Left ventricle myocardium superior (tissue), 1 donor: ENCODE data around the gene SETBP1. TPM values are rescaled to one million over a fixed set of nuclear protein-coding genes. Genes with fewer than 3 reads are reported as not detected.
A peak's percentile ranks its signal among the peaks of the same experiment; 100 is the strongest.

Experiments used
- ATAC-seq: fragments of 200-7000 bp; cut with Tn5 transposase; one replicate; pipeline ENCODE4 v1.9.1; 2020; ENCODE audit warnings: mild to moderate bottlenecking, moderate library complexity
- DNase-seq: peaks from one replicate; pipeline ENCODE4 v3.0.0-alpha.2; 2020
- intact Hi-C: fragments of 100-400 bp; cut with micrococcal nuclease; formaldehyde crosslinking; loops from one replicate; pipeline ENCODE4 v1.11.0; 2022
- long read RNA-seq: library from polyadenylated mRNA; unstranded; transcript quantifications from one replicate; pipeline ENCODE4 v2.0.0, GENCODE V29; 2021
- total RNA-seq: library from RNA; stranded (reverse); fragmentation: NEBNext Ultra II Directional; extraction: Animal tissue kit (Norgen Biotek cat#: 25700); gene quantifications from one replicate; pipeline ENCODE4 v1.2.1, GENCODE V29; 2021
- donor health status: DM: no; HTN: yes; CAD: no; lungs with severe emphysema.

SETBP1 gene
- 6.7 TPM for total RNA-seq
- long read RNA-seq, partial matches to known transcripts = 0 of 1 reads
- long read RNA-seq, other reads (novel, unspliced or antisense) = 1 of 1 reads

GRCh38 chr18:44680273-44681075, at the start of gene SETBP1:
Gene SETBP1, plus strand, starts transcription at chr18:44680888. Its CDS starts 20,459 bp downstream, at chr18:44701347.
- peak; percentile 53 for ATAC-seq
- intact Hi-C loops = loop anchor here (10.0 kb wide), 1 partner anchor 204 kb away; no protein-coding TSS in a partner anchor

DNA sequence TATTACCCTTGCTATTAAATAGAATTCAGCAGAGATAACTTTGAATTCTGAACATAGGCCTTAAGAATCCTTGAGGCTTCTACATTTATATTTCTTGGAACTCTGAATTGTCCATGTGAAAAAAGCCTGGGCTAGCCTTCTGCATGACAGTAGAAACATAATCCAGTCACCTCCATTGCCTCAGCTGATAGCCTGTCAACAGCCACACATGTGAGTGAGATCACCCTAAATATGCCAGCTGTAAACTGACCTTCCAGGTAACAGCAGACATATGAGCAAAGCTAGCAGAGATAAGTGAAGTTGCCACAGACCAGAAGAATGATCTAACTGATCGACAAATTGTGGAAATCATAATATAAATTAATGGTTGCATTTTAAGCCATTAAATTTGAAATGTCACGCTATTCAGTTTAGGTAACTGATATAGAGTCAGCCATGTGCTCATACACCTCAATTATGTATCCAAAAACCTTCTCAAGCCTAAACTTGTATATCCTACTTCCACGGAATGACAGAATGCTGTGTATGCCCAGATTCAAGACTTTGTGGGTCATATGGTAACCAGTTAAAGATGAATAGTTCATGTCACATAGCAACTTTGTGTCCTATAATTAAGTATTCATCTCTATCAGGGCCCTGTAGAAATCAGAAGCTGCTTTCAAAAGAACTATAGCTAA, 48.1 kb upstream of the SETBP1 start:
- DNase-seq = no peak
- peak; percentile 93 for ATAC-seq
- intact Hi-C loops = no loop called here

More at GRCh38 chr18:44680273-44681075, at the start of gene SETBP1:
- peak; percentile 75 for DNase-seq

- intact Hi-C loops = no loop called here
- DNase-seq (no peak), ATAC-seq (no peak)
These were observed 45.1 kb upstream of the SETBP1 start for GRCh38 chr18:44635546-44635945.

- ATAC-seq (no peak), DNase-seq (no peak)
- intact Hi-C loops = no loop called here
These were observed 44.4 kb upstream of the SETBP1 start for GRCh38 chr18:44636241-44636640.

DNA sequence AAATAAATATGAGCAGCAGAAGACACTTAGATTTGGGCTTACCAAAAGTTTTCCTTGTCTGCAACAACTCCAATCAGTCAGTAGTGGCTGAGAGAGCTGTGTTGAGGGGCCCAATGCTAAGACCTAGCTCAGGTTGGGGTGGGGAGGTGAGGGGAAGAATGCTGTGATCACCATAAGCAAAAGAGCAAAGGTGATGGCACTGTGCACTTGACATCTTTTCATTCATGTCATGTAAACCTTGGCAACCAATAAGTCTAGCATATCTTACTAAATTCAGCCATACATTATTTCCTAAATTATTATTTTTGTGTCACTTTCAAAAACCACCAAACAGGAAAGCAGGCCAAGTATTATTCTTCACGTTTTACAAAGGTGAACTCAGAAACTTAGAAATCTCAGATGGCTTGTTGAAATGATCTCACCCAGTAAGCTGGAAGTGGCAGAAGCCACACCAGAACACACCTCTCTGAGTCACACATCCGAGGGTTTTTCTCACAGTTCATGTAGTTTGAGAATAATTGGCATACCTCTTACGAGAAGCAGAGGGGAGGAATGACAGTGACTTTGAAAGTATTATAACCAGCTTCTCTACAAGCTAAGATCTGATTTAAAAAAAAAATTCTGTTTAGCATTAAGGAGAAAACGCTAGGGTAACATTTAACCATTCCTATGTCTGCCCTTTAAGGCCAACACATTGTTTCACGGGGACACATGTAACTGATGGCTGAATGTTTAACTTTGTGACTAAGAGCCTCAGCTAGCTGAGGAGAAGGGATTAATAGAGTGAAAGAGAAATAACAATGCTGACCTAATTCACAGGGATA, 43.3 kb upstream of the SETBP1 start:
- no peak for DNase-seq
- intact Hi-C loops = no loop called here

GRCh38 chr18:44638034-44638540, 42.6 kb upstream of the SETBP1 start:
- ATAC-seq = no peak
- no peak for DNase-seq
- intact Hi-C loops = no loop called here

More for the DNA sequence above, 43.3 kb upstream of the SETBP1 start:
- no peak for ATAC-seq

- DNase-seq (no peak), ATAC-seq (no peak)
- intact Hi-C loops = no loop called here
These were observed 41.9 kb upstream of the SETBP1 start for GRCh38 chr18:44638811-44639210.

- no peak for ATAC-seq
- intact Hi-C loops = no loop called here
These were observed 37.7 kb upstream of the SETBP1 start for GRCh38 chr18:44643004-44643403.

DNA sequence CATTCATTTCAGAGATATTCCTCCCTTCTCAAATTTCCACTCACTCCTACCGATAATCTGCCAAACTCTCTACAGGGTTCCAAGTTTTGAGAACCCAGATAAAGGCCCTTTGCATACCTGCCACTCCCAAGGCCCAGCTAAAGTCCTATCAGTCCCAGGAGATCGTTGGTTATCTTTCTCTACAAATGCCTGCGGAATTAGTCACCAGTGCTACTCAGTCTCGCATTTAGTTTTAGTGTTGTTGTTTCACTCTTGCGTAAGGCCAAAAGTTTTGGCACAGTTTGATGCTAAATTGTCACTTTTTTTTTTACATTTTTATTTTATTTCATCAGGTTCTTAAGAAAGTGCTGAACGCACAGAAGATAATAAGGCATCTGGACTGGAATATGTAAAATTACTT, 29.2 kb upstream of the SETBP1 start:
- intact Hi-C loops = no loop called here
- ATAC-seq = peak; percentile 96
- no peak for DNase-seq

More at GRCh38 chr18:44643004-44643403, 37.7 kb upstream of the SETBP1 start:
- no peak for DNase-seq

- intact Hi-C loops = no loop called here
- no peak for DNase-seq
- ATAC-seq = peak; percentile 27
These were observed 28.6 kb upstream of the SETBP1 start for GRCh38 chr18:44651918-44652572.

GRCh38 chr18:44652722-44653121, 28.0 kb upstream of the SETBP1 start:
- no peak for DNase-seq
- ATAC-seq = no peak
- intact Hi-C loops = no loop called here

DNA sequence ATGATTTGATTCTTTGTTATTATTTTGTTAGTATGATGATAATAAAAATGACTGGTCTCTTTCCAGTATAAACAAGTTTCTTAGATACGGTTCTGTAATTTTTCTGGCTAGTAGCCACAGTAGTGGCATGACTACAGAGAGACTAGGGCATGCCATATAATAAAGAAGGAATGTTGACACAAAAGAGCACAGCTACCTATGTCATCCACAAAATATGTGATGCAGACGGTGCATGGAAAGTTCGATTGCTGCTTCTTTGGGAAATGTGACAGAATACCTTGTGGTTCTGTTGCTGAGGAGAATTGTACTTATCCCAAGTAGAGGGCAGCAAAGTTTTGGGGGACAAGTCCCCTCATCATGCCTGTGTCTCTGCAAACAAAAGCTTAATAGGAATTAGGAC, 26.1 kb upstream of the SETBP1 start:
- ATAC-seq (no peak), DNase-seq (no peak)
- intact Hi-C loops = no loop called here

- ATAC-seq = no peak
- intact Hi-C loops = no loop called here
- DNase-seq = no peak
These were observed 25.3 kb upstream of the SETBP1 start for GRCh38 chr18:44655435-44655834.

DNA sequence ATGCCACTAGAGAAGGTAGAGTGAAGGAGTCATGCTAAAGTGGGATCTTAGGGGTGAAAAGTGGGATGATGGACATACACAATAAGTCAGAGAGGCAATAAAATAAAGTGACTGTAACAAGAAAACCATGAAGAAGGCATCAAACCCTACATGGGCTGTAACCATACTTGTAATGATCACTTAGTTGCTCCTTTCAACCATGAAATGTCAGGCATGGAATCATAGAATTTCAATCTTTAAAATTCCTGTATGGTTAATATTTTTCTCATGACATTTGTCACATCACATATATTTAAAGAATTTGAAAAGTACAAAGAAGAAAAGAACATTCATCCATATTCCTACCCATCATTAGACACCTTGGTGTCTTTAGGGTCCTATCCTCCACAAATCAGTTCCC, 20.9 kb upstream of the SETBP1 start:
- DNase-seq = no peak
- no peak for ATAC-seq
- intact Hi-C loops = no loop called here

- intact Hi-C loops = no loop called here
- DNase-seq = no peak
- peak; percentile 98 for ATAC-seq
These were observed 12.3 kb upstream of the SETBP1 start for GRCh38 chr18:44668270-44668975.

DNA sequence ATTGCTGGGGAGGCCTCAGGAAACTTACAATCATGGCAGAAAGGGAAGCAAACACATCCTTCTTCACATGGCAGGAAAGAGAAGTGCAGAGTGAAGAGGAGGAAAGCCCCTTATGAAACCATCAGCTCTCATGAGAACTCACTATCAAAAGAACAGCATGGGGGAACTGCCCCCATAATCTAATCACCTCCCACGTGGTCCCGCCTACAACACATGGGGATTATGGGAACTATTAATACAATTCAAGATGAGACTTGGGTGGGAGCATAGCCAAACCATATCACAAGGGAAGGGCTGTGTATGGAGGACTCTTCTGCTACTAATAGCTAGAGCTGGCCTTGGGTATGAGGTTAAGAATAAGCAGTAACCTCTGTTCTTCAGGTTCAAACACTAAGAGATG, 8.8 kb upstream of the SETBP1 start:
- ATAC-seq (no peak), DNase-seq (no peak)
- intact Hi-C loops = loop anchor here (10.0 kb wide), 2 partner anchors 537 to 543 kb away; no protein-coding TSS in a partner anchor

GRCh38 chr18:44672506-44672905, 8.2 kb upstream of the SETBP1 start:
- no peak for DNase-seq
- intact Hi-C loops = loop anchor here (10.0 kb wide), 2 partner anchors 538 to 542 kb away; no protein-coding TSS in a partner anchor
- no peak for ATAC-seq

DNA sequence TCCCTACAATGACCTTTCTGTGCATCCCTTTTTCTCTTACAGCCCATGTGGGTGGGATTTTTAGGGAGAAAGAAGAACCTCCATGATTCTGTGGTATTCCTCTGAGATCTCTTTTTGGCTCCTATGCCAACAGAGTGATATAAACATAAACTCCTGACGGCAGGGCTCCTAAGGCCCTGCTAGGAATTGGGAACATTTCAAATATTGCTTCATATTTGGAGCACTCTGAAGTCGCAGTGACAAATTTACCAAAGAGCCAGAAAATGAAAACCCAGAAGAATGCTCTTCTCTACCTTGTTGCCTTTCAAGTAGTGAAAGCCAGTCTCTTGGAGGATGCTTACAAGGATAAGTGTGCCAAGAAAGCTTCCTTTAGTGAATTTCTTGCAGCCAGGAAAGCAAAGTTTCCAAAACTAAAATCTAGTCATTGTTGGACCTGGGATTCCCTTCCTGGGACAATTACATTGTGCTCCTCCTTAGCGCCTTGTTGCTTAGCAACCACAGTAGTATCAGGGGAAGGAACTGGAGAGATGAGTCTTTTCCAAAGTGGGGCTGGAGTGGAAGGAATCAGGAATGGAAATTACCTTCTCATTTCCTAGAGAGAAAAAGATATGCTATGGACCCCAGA, 7.3 kb upstream of the SETBP1 start:
- ATAC-seq = no peak

More for the DNA sequence above, 7.3 kb upstream of the SETBP1 start:
- DNase-seq = no peak
- intact Hi-C loops = loop anchor here (10.0 kb wide), 2 partner anchors 539 to 541 kb away; no protein-coding TSS in a partner anchor
